Measurements from ENCODE around the gene GID8. TPM values are rescaled to one million over a fixed set of nuclear protein-coding genes. Genes with fewer than 3 reads are reported as not detected.

GID8 gene
- total and polyA plus RNA-seq, 11 donors, result 6.2 to 22.2 (median 15.9) TPM

Other genes with a start within 250 kb of the GID8 start
- under 1 TPM in 3 of 9 donors, not detected in 6; 0.07 to 0.32 (median 0.07) TPM for gene NTSR1, start 229.3 kb upstream of the GID8 start, total RNA-seq
- under 1 TPM in 1 of 2 donors, not detected in 1; 0.01 TPM for gene NTSR1, start 229.3 kb upstream of the GID8 start, polyA plus RNA-seq
- gene MRGBP, start 141.7 kb upstream of the GID8 start, total RNA-seq, result 10 to 100 TPM in 1 of 9 donors, 1 to 10 TPM in 8; 7.2 to 10.5 (median 8.7) TPM
- gene MRGBP, start 141.7 kb upstream of the GID8 start, polyA plus RNA-seq, result 10 to 100 TPM in 1 of 2 donors, 1 to 10 TPM in 1; 7.1 to 10.2 TPM
- 10 to 100 TPM; 14.9 to 46.9 (median 19.2) TPM for gene OGFR, start 133.3 kb upstream of the GID8 start, total RNA-seq
- gene OGFR, start 133.3 kb upstream of the GID8 start, polyA plus RNA-seq, result 10 to 100 TPM; 23.6 to 25.3 TPM
- gene COL9A3, start 121.1 kb upstream of the GID8 start, total RNA-seq, result 1 to 10 TPM in 8 of 9 donors, under 1 TPM in 1; 0.67 to 6.0 (median 1.9) TPM
- gene COL9A3, start 121.1 kb upstream of the GID8 start, polyA plus RNA-seq, result 1 to 10 TPM; 2.0 to 4.7 TPM
- gene TCFL5, start 76.3 kb upstream of the GID8 start, total RNA-seq, result 1 to 10 TPM; 4.5 to 8.2 (median 6.1) TPM
- 1 to 10 TPM; 2.5 to 3.7 TPM for gene TCFL5, start 76.3 kb upstream of the GID8 start, polyA plus RNA-seq
- gene DIDO1, start 11.6 kb upstream of the GID8 start, total RNA-seq, result 10 to 100 TPM; 27.5 to 46.2 (median 38.9) TPM
- gene DIDO1, start 11.6 kb upstream of the GID8 start, polyA plus RNA-seq, result 10 to 100 TPM; 16.5 to 20.1 TPM
- gene SLC17A9, start 14.6 kb downstream of the GID8 start, total RNA-seq, result 1 to 10 TPM in 3 of 9 donors, under 1 TPM in 6; 0.16 to 6.6 (median 0.67) TPM
- 1 to 10 TPM; 1.7 to 2.6 TPM for gene SLC17A9, start 14.6 kb downstream of the GID8 start, polyA plus RNA-seq
- gene BHLHE23, start 68.8 kb downstream of the GID8 start, total RNA-seq, result not detected
- gene BHLHE23, start 68.8 kb downstream of the GID8 start, polyA plus RNA-seq, result not detected